Right lung (tissue), 5 donors: ENCODE measurements around the gene OR5C1. TPM values are rescaled to one million over a fixed set of nuclear protein-coding genes. Genes with fewer than 3 reads are reported as not detected.
"Not testable (repeated sequence)": the region's sequence is repeated elsewhere in the genome, so short reads cannot be mapped to it uniquely, and the experiment has no call there.

ENCODE experiments used
- DNase-seq, 2 donors: peaks; one replicate each; pipeline ENCODE4 v3.0.0-alpha.2; 2013
- polyA plus RNA-seq, 5 donors: library from polyadenylated mRNA; unstranded; fragments of 120-200 nt; gene quantifications; one replicate each; pipeline versions ENCODE4 v1.2.1 to v1.2.3, GENCODE V29; 2013; ENCODE audit warnings: inconsistent platforms in 1 of 5, low replicate concordance in 1 of 5; ENCODE audit not compliant: insufficient read length in 5 of 5, insufficient read depth in 1 of 5

Gene OR5C1
- polyA plus RNA-seq, 5 donors: not detected

GRCh38 chr9:122810306-122810946, 21.7 kb downstream of the OR5C1 start:
- DNase-seq: peak; percentile 58 to 75

GRCh38 chr9:122812736-122813135, 24.0 kb downstream of the OR5C1 start:
- DNase-seq: no peak

DNA sequence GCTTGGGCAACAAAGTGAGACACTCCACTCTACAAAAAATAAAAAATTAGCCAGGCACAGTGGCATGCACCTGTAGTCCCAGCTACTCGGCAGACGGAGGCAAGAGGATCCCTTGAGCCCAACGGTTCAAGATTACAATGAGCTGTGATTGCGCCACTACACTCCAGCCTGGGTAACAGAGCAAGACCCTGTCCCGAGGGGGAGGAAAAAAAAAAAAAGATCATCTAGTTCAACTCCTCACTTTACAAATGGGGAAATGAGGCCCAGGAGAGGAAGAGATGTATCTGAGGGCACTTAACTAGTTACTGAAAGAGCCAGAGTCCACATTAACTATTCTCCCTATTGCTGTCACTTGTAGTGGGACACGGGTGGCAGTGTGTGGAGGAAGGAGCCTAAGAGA, 25.8 kb downstream of the OR5C1 start:
- no peak for DNase-seq

GRCh38 chr9:122815544-122815943, 26.8 kb downstream of the OR5C1 start:
- DNase-seq: no peak

DNA sequence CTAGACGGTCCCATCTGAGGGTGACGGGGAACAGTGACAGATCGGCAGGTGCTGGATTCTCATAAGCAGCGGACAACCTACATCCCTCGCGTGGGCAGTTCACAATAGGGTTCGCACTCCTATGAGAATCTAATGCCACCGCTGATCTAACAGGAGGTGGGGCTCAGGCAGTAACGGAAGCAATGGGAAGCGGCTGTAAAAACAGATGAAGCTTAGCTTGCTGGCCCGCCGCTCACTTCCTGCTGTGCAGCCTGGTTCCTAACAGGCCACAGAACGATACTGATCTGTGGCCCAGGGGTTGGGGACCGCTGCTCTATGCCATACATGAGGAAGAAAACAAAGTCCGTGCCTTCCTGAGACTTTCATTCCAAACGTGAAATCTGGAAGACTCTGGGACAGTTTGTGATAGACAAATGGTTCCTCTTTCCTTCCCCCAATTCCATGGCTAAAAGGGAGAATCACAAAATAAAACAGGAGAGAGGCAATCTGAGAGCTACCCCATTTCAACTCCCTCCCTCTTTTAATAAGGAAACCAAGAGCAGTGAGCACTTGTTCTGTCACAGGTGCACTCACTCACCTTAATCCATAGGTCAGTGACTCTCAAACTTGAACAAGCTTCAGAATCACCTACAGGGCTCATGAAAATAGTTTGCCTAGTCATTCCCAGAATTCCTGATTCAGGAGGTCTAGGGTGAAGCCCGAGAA, 27.6 kb downstream of the OR5C1 start:
- DNase-seq: no peak

DNA sequence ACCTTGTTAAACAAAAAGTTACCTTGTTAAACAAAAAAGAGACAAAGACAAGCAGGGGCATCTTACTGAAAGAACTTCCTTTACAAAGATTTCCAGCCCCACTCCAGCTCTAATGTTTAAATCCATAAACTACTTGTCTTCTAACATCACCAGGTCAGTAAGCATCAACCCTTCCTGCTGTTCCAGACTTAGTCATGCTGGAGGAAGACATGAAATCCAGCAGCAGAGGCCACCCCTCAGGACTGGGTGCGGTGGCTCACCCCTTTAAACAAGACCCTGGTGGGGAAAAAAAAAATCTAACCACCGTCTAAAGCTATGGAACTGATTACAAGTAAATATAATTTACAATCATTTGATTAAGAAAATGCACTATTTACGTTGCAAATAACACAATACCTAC, 30.6 kb downstream of the OR5C1 start:
- no peak for DNase-seq

GRCh38 chr9:122819791-122820489, 31.2 kb downstream of the OR5C1 start:
- no peak for DNase-seq

DNA sequence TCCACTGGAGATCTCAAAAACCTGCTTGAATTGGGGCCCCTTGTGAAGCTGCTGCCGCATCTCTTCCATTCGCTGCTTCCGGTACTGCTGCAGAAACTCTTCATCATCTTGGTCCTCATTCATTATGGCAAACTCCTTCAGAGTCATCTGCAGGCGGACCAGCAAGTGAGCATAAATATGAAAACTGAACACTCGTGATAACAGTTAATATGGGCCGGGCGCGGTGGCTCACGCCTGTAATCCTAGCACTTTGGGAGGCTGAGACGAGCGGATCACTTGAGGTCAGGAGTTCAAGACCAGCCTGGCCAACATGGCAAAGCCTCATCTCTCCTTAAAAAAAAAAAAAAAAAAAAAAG, 31.7 kb downstream of the OR5C1 start:
- DNase-seq: no peak

- no peak for DNase-seq
These were observed 32.7 kb downstream of the OR5C1 start for GRCh38 chr9:122821278-122821943.

DNA sequence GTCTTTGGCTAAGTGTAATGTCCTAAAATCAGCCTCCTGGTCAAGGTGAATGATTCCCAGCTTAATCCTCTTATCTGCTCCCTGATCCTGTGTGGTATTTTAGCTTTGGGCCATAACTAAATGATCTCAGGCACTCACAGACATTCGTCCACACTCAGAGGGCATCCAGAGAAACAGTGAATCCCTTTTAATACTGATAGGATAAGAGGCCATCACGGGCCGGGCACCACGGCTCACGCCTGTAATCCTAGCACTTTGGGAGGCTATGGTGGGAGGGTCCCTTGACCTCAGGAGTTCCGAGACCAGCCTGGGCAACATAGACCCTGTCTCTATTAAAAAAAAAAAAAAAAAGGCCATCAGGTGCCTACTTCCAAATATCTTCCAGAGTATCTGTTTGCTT, 33.3 kb downstream of the OR5C1 start:
- DNase-seq: no peak

GRCh38 chr9:122822938-122823337, 34.2 kb downstream of the OR5C1 start:
- no peak for DNase-seq

DNA sequence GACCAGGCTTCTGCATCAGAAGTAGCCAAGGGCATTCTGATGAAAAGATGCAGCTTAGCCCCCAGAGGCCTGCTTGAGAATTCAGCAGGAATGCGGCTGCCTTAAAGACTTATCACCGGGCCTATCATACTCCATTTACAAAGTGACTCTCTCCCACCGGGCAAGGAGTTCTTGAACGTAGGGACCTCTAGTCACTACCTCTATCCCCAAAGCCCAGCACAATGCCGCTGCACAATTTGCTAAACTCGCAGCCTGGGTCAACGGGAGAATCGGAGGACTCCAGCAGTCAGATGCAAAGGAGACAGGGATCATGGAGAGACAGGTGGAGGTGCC, 39.0 kb downstream of the OR5C1 start:
- DNase-seq: no peak

DNA sequence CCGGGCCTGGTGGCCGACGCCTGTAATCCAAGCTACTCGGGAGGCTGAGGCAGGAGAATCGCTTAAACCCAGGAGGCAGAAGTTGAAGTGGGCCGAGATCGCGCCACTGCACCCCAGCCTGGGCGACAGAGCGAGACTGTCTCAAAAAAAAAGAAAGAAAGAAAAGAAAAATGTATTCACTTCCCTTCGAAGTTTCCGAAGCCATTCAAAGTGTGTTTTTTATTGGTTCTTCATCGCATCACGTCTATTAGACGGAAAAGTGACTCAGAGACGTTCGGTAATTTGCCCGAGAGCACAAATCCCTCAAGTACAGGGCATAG, 40.2 kb downstream of the OR5C1 start:
- DNase-seq: not testable (repeated sequence)

DNA sequence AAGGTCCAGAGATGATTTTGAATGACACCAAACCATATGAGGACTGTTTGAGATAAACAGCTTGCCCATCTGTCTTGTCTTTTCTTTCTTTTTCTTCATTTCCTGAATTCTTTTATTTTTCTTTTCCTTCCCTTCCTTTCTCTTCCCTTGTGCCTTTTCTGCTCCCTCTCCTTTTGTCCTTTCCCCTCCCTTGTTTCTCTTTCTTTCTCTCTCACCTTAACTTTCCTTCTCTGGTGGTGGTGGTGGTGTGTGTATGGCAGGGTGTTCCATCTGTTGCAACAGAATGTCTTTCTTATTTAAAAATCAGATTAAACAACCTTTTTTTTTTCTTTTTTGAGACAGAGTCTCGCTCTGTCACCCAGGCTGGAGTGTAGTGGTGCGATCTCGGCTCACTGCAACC, 43.5 kb downstream of the OR5C1 start:
- no peak for DNase-seq

- no peak for DNase-seq
These were observed 46.6 kb downstream of the OR5C1 start for GRCh38 chr9:122835313-122835731.

DNA sequence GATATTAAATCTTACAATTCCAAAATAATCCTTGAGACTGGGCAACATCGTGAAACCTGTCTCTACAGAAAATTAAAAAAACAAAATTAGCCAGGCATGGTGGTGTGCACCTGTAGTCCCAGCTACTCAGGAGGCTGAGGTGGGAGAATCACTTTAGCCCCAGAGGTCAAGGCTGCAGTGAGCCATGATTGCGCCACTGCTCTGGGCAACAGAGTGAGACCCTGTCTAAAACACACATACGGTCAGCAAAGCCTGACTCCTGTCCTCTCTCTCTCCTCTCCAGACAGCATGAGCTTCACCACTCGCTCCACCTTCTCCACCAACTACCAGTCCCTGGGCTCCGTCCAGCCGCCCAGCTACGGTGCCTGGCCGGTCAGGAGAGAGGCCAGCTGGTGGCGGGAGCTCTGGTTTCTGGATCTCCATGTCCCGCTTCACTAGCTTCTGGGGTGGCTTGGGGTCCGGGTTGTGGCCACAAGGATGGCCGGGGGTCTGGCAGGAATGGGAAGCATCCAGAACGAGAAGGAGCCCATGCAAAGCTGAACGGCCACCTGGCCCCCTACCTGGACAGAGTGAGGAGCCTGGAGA, 48.6 kb downstream of the OR5C1 start:
- no peak for DNase-seq

- DNase-seq: not testable (repeated sequence)
These were observed 49.7 kb downstream of the OR5C1 start for GRCh38 chr9:122838441-122838840.

Other genes starting within 250 kb of the OR5C1 start
- not detected for gene OR1N2, start 235.8 kb upstream of the OR5C1 start, polyA plus RNA-seq
- gene OR1L8, start 205.5 kb upstream of the OR5C1 start, polyA plus RNA-seq: under 1 TPM; 0.12 to 0.39 (median 0.28) TPM
- gene OR1Q1, start 174.2 kb upstream of the OR5C1 start, polyA plus RNA-seq: not detected
- gene OR1B1, start 131.3 kb upstream of the OR5C1 start, polyA plus RNA-seq: not detected
- gene OR1L1, start 127.2 kb upstream of the OR5C1 start, polyA plus RNA-seq: not detected
- not detected for gene OR1L3, start 113.8 kb upstream of the OR5C1 start, polyA plus RNA-seq
- gene OR1L4, start 64.9 kb upstream of the OR5C1 start, polyA plus RNA-seq: not detected
- not detected for gene OR1L6, start 46.6 kb upstream of the OR5C1 start, polyA plus RNA-seq
- not detected for gene OR1K1, start 11.2 kb downstream of the OR5C1 start, polyA plus RNA-seq
- gene PDCL, start 39.7 kb downstream of the OR5C1 start, polyA plus RNA-seq: 10 to 100 TPM; 35.9 to 48.6 (median 40.2) TPM
- gene RC3H2, start 116.4 kb downstream of the OR5C1 start, polyA plus RNA-seq: 10 to 100 TPM; 27.6 to 44.1 (median 41.7) TPM
- 10 to 100 TPM; 11.6 to 19.2 (median 13.8) TPM for gene ZBTB6, start 124.4 kb downstream of the OR5C1 start, polyA plus RNA-seq
- 10 to 100 TPM; 14.5 to 23.5 (median 20.3) TPM for gene ZBTB26, start 142.6 kb downstream of the OR5C1 start, polyA plus RNA-seq
- gene RABGAP1, start 152.1 kb downstream of the OR5C1 start, polyA plus RNA-seq: 10 to 100 TPM; 58.5 to 89.0 (median 77.3) TPM
- under 1 TPM in 4 of 5 donors, not detected in 1; 0.15 to 0.71 (median 0.36) TPM for gene GPR21, start 244.7 kb downstream of the OR5C1 start, polyA plus RNA-seq